Measurements from ENCODE around the gene HRC. TPM values are rescaled to one million over a fixed set of nuclear protein-coding genes. Genes with fewer than 3 reads are reported as not detected.
A peak's percentile ranks its signal among the peaks of the same experiment; 100 is the strongest.
"Not testable (repeated sequence)": the region's sequence is repeated elsewhere in the genome, so short reads cannot be mapped to it uniquely, and the experiment has no call there.

HRC gene
- total RNA-seq, 1 donor from 2014 or later, result not detected

DNA sequence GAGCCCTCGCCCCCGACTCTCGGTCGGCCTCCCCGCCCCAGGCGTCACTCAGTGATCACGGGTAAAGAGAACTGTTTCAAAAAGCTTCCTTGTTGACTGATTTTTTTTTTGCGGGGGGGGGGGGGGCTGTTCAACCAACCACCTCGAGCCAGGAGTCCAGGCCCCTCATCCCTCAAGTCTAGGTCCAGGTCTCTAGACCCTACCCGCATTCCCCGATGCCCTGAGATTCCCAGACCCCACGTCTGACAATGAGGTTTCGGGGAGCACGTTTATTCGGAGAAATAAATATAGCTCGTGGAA, 4.3 kb downstream of the HRC start:
- TF ChIP-seq, protein P1, sequence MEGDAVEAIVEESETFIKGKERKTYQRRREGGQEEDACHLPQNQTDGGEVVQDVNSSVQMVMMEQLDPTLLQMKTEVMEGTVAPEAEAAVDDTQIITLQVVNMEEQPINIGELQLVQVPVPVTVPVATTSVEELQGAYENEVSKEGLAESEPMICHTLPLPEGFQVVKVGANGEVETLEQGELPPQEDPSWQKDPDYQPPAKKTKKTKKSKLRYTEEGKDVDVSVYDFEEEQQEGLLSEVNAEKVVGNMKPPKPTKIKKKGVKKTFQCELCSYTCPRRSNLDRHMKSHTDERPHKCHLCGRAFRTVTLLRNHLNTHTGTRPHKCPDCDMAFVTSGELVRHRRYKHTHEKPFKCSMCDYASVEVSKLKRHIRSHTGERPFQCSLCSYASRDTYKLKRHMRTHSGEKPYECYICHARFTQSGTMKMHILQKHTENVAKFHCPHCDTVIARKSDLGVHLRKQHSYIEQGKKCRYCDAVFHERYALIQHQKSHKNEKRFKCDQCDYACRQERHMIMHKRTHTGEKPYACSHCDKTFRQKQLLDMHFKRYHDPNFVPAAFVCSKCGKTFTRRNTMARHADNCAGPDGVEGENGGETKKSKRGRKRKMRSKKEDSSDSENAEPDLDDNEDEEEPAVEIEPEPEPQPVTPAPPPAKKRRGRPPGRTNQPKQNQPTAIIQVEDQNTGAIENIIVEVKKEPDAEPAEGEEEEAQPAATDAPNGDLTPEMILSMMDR (IDR thresholded peaks at IDR 0.05; ENCODE audit: insufficient read depth, low read length, severe bottlenecking), result no peak
- no peaks in the 10 kb centered on the region for H3K36me3 ChIP-seq (ENCODE audit: control insufficient read depth, insufficient read depth, low read length)
- DNase-seq (ENCODE audit: low read depth), result no peak

DNA sequence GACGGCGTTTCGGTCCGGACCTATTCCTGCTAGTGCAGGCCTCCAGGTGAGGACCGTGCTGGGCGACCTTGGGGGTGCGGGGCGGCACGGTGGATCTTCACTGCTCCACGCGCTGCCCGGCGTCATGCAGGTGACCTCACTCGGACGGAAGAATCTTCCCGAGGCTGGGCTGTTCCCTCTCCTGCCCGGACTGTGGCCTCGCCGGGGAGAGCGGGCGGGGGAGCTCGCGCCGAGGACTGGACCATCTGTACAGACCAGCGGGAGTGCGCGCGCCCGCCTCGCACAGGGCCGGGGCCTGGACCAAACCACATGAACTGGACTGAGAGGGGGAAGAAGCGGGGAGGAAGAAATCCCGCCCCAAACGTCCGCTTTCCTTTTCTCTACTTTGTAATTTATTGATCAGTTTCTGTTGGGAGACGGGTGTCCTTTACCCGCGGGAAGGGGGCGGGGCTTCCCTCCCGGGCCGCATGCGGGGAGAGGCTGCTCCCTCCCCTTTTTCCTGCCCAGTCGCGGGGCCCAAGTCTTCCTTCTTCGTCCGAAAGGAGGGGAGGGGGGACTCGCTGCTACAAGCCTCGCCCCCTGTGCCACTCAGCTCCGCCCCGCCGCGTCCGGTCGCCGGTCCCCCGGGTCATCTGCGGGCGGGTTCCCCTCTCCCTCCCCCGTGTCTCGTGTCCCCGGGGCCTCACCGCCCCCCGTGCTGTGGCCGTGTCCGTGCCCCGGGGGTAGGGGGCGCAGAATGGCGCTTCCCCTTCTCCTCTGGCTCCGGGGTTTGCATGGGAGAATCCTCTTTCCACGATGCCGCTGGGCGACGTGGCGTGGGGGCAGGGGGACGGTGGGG, 4.9 kb downstream of the HRC start:
- Histone ChIP-seq H3K36me3 (ENCODE audit: control insufficient read depth, insufficient read depth, low read length) (no peaks in the 10 kb centered on the region), H3K27me3 (ENCODE audit: control insufficient read depth, insufficient read depth, low read length) (no peaks in the 10 kb centered on the region), H3K4me3 (ENCODE audit: low read depth, low read length) (peak overlapping the region; percentile 67)
- no peak for FAIRE-seq
- DNase-seq (ENCODE audit: low read depth), result peak; percentile 33
- TF ChIP-seq, protein P1 (IDR thresholded peaks at IDR 0.05; ENCODE audit: insufficient read depth, low read length, severe bottlenecking), result no peak

More for the DNA sequence above, 4.3 kb downstream of the HRC start:
- FAIRE-seq, result no peak
- Histone ChIP-seq H3K27me3 (ENCODE audit: control insufficient read depth, insufficient read depth, low read length) (no peaks in the 10 kb centered on the region), H3K4me3 (ENCODE audit: low read depth, low read length) (peak overlapping the region; percentile 67)

DNA sequence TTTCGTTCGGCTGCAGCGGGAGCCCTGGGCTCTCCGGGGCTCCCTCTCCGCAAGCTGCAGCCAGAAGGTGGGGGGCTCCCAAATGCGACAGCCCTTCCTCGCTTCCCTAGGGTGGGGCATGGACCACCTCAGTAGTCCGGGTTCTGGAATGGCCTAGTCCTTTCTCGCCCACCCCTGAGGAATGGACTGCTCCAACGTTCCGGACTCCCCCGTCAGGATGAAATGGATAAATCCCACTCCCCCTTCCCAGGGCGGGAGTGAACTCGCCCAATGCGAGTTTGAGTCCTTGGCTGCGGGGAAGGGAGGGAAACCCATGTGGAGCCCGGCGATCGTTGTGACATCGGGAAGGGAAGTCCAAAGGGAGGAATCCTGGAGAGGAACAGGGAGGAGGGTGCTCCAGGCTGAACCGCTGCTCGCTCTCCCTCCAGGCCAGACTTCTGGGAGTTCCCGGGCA, 5.5 kb downstream of the HRC start:
- DNase-seq (ENCODE audit: low read depth) (peak; percentile 41), FAIRE-seq (no peak)
- H3K27me3 ChIP-seq (ENCODE audit: control insufficient read depth, insufficient read depth, low read length), result no peaks in the 10 kb centered on the region
- no peaks in the 10 kb centered on the region for H3K36me3 ChIP-seq (ENCODE audit: control insufficient read depth, insufficient read depth, low read length)
- H3K4me3 ChIP-seq (ENCODE audit: low read depth, low read length), result peak overlapping the region; percentile 67
- TF ChIP-seq, protein P1 (IDR thresholded peaks at IDR 0.05; ENCODE audit: insufficient read depth, low read length, severe bottlenecking), result no peak

DNA sequence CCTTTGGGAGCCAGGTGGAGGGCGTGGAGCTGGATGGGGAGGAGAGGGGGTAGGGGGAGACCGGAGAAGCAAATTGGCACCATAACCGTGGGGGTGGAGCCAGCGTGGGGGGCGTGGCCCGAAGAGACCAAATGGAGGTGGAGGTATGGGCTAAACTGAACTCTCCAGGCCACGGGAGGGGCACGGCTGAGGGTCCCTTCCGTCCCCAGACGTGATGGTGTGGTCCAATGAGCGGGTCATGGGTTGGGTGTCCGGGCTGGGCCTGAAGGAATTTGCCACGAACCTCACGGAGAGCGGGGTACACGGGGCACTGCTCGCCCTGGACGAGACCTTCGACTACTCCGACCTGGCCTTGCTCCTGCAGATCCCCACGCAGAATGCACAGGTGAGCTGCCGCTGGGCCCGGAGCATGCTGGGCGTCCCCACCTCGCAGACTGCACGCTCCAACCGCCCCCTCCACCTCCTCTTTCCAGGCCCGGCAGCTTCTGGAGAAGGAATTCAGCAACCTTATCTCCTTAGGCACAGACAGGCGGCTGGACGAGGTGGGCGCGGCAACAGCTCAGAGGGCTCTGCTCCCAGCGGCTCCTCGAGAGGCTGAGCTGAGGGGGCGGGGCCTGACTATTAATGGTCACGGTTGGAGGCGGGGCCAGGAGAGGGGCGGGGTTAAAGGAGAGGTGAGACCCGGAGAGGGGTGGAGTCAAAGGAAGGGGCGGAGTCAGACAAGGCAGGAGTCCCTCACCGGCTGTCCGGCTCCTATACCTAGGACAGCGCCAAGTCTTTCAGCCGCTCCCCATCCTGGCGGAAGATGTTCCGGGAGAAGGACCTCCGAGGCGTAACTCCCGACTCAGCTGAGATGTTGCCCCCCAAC, 6.2 kb downstream of the HRC start:
- no peaks in the 10 kb centered on the region for H3K27me3 ChIP-seq (ENCODE audit: control insufficient read depth, insufficient read depth, low read length)
- TF ChIP-seq, protein P1 (IDR thresholded peaks at IDR 0.05; ENCODE audit: insufficient read depth, low read length, severe bottlenecking), result no peak
- H3K4me3 ChIP-seq (ENCODE audit: low read depth, low read length), result peak overlapping the region; percentile 67
- H3K36me3 ChIP-seq (ENCODE audit: control insufficient read depth, insufficient read depth, low read length), result no peaks in the 10 kb centered on the region
- FAIRE-seq, result no peak
- peak; percentile 88 for DNase-seq (ENCODE audit: low read depth)

DNA sequence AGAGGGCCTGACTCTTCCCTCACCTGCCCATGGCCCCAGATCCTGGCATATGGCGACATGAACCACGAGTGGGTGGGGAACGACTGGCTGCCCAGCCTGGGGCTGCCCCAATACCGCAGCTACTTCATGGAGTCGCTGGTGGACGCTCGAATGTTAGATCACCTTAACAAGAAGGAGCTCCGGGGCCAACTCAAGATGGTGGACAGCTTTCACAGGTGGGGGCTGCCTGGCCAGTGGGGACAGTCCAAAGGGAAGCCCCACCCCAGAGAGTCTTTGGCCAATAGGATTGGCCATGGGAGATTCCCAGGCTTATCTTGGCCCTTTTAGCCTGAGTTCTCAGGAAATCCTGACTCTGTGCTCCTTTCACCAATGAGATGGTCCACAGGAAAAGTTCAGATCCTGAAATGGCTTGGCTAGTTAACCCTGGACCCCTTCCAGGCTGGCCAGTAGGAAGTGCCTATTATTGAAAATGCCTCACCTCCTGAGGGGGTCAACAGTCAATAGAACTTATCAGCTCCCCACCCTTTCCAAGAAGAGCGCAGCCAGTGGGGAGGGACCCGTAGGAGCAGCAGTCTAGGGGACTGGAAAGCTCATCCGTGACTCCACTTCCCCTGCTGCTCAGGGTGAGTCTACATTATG, 7.0 kb downstream of the HRC start:
- Histone ChIP-seq H3K27me3 (ENCODE audit: control insufficient read depth, insufficient read depth, low read length) (no peaks in the 10 kb centered on the region), H3K4me3 (ENCODE audit: low read depth, low read length) (no peak overlapping the region), H3K36me3 (ENCODE audit: control insufficient read depth, insufficient read depth, low read length) (no peaks in the 10 kb centered on the region)
- TF ChIP-seq, protein P1 (IDR thresholded peaks at IDR 0.05; ENCODE audit: insufficient read depth, low read length, severe bottlenecking), result no peak
- FAIRE-seq (no peak), DNase-seq (ENCODE audit: low read depth) (no peak)

DNA sequence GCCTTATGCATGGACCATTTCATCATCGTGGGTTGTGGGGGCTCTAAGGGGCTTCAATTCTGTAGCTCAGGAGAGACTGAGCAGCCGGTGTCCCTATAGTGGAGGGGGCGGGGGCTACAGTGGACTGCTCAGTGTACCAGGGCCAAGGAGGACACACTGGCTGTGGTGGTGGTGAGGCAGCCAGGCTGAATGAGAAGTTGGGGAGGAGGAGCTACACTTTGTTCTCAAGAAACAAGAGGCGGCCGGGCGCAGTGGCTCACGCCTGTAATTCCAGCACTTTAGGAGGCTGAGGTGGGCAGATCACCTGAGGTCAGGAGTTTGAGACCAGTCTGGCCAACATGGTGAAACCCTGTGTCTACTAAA, 8.8 kb downstream of the HRC start:
- DNase-seq (ENCODE audit: low read depth); H3K27me3 ChIP-seq (ENCODE audit: control insufficient read depth, insufficient read depth, low read length); FAIRE-seq; H3K4me3 ChIP-seq (ENCODE audit: low read depth, low read length); H3K36me3 ChIP-seq (ENCODE audit: control insufficient read depth, insufficient read depth, low read length): not testable (repeated sequence)

Data from bronchial epithelial cell (primary cell).